Keratinocyte (primary cell): Measurements from ENCODE around the gene TSKU. TPM values are rescaled to one million over a fixed set of nuclear protein-coding genes. Genes with fewer than 3 reads are reported as not detected.

Experiments used
- DNase-seq: peaks from one replicate; pipeline ENCODE4 v3.0.0-alpha.2; 2011; ENCODE audit warnings: low read depth, missing footprints, low spot score
- FAIRE-seq: peaks from 2 replicates; lab custom pipeline; 2011; peaks lifted over from hg19 to GRCh38; lab: Jason Lieb, UNC
- H2AFZ ChIP-seq: 2 replicates; pipeline ENCODE4 v1.6.0; 2012; ENCODE audit warnings: low read length, control low read depth, inconsistent platforms; ENCODE audit not compliant: control insufficient read depth
- H3K27ac ChIP-seq: 2 replicates; pipeline ENCODE4 v1.5.1; 2011; ENCODE audit warnings: low read length; ENCODE audit not compliant: control insufficient read depth, insufficient read depth
- H3K27me3 ChIP-seq: 3 replicates; pipeline ENCODE4 v1.6.0; 2011; ENCODE audit warnings: low read length; ENCODE audit not compliant: control insufficient read depth, insufficient read depth; ENCODE audit errors: extremely low read depth
- H3K36me3 ChIP-seq, 2 experiments: 2 replicates in 1 of 2; 3 replicates in 1 of 2; pipeline ENCODE4 v1.5.1; 2011; ENCODE audit warnings: low read length in 2 of 2, mild to moderate bottlenecking in 1 of 2; ENCODE audit not compliant: control insufficient read depth in 2 of 2, insufficient read depth in 2 of 2; ENCODE audit errors: extremely low read depth in 1 of 2
- H3K4me1 ChIP-seq: 3 replicates; pipeline ENCODE4 v1.5.1; 2011; ENCODE audit warnings: low read length; ENCODE audit not compliant: control insufficient read depth, insufficient read depth; ENCODE audit errors: extremely low read depth
- H3K4me2 ChIP-seq: 3 replicates; pipeline ENCODE4 v1.6.0; 2011; ENCODE audit warnings: low read depth, low read length; ENCODE audit not compliant: control insufficient read depth, insufficient read depth; ENCODE audit errors: extremely low read depth
- H3K4me3 ChIP-seq, 3 experiments: fragments of 200-600 bp in 1 of 3; sonication (generic) in 1 of 3; 2 replicates in 2 of 3; 3 replicates in 1 of 3; pipeline ENCODE4 v1.5.1; 2011 to 2016; ENCODE audit warnings: low read length in 3 of 3, mild to moderate bottlenecking in 3 of 3, control low read depth in 2 of 3, inconsistent platforms in 1 of 3, low read depth in 1 of 3, mixed read lengths in 1 of 3, mixed run types in 1 of 3, moderate library complexity in 1 of 3; ENCODE audit not compliant: control insufficient read depth in 2 of 3, insufficient read depth in 2 of 3; ENCODE audit errors: extremely low read depth in 1 of 3
- H3K79me2 ChIP-seq: 2 replicates; pipeline ENCODE4 v1.6.0; 2012; ENCODE audit warnings: low read length; ENCODE audit not compliant: control insufficient read depth, insufficient read depth
- H3K9ac ChIP-seq: 3 replicates; pipeline ENCODE4 v1.6.0; 2011; ENCODE audit warnings: low read length; ENCODE audit not compliant: control insufficient read depth, insufficient read depth; ENCODE audit errors: extremely low read depth
- H3K9me1 ChIP-seq: 3 replicates; pipeline ENCODE4 v1.6.0; 2011; ENCODE audit warnings: low read length; ENCODE audit not compliant: control insufficient read depth, insufficient read depth; ENCODE audit errors: extremely low read depth
- H3K9me3 ChIP-seq: 2 replicates; pipeline ENCODE4 v1.5.1; 2012; ENCODE audit warnings: low read depth, low read length; ENCODE audit not compliant: control insufficient read depth
- H4K20me1 ChIP-seq: 3 replicates; pipeline ENCODE4 v1.6.0; 2011; ENCODE audit warnings: low read length; ENCODE audit not compliant: control insufficient read depth, insufficient read depth; ENCODE audit errors: extremely low read depth
- EZH2 ChIP-seq: IDR thresholded peaks from one replicate; pipeline ENCODE4 v1.6.1; 2012; ENCODE audit warnings: inconsistent platforms, mild to moderate bottlenecking, low read length, moderate library complexity
- dilution Hi-C: fragments of 300-500 bp; cut with MboI; formaldehyde crosslinking; loops from one replicate; pipeline ENCODE4 v1.7.0; 2020; ENCODE audit warnings: low sequenced_read_pairs; ENCODE audit not compliant: extremely low pct_ligation_motif_present
- polyA plus RNA-seq, 5 experiments: library from polyadenylated mRNA; depleted of rRNA in 3 of 5; stranded (reverse) in 3 of 5; stranded (forward) in 1 of 5; unstranded in 1 of 5; fragments of >200 nt; gene quantifications; 1 replicate in 1 of 5; 2 replicates in 3 of 5; 3 replicates in 1 of 5; pipeline versions ENCODE4 v1.2.1 to v1.2.3, GENCODE V29; 2011 to 2012; ENCODE audit warnings: missing spikeins in 2 of 5, low read depth in 1 of 5, low replicate concordance in 1 of 5
- TF ChIP-seq, protein P1 (sequence below), 3 experiments: IDR thresholded peaks in 1 of 3; conservative IDR thresholded peaks in 1 of 3; optimal IDR thresholded peaks in 1 of 3; 2 replicates in 2 of 3; 3 replicates in 1 of 3; pipeline versions ENCODE3 to v1.5.1; 2011; ENCODE audit warnings: low read length in 3 of 3, mild to moderate bottlenecking in 3 of 3, moderate library complexity in 2 of 3, control low read depth in 1 of 3, inconsistent platforms in 1 of 3; ENCODE audit not compliant: insufficient read depth in 2 of 3; ENCODE audit errors: extremely low read depth in 1 of 3

The TSKU gene
- polyA plus RNA-seq, 1 donor (not counting 4 experiments of a cell fraction or from before 2014, with no cell fraction given) = 22.8 TPM

GRCh38 chr11:76752321-76753143, 30.6 kb upstream of the TSKU start:
- H3K9me3 ChIP-seq = no peaks in the 10 kb centered on the region
- H3K27me3 ChIP-seq = no peaks in the 10 kb centered on the region
- no peak for TF ChIP-seq EZH2
- TF ChIP-seq, protein P1, sequence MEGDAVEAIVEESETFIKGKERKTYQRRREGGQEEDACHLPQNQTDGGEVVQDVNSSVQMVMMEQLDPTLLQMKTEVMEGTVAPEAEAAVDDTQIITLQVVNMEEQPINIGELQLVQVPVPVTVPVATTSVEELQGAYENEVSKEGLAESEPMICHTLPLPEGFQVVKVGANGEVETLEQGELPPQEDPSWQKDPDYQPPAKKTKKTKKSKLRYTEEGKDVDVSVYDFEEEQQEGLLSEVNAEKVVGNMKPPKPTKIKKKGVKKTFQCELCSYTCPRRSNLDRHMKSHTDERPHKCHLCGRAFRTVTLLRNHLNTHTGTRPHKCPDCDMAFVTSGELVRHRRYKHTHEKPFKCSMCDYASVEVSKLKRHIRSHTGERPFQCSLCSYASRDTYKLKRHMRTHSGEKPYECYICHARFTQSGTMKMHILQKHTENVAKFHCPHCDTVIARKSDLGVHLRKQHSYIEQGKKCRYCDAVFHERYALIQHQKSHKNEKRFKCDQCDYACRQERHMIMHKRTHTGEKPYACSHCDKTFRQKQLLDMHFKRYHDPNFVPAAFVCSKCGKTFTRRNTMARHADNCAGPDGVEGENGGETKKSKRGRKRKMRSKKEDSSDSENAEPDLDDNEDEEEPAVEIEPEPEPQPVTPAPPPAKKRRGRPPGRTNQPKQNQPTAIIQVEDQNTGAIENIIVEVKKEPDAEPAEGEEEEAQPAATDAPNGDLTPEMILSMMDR (optimal IDR thresholded peaks at IDR 0.05 in 1 of 3, IDR thresholded peaks at IDR 0.05 in 1 of 3, conservative IDR thresholded peaks at IDR 0.05 in 1 of 3; ENCODE audit: extremely low read depth in 1 of 3, insufficient read depth in 2 of 3, low read length in 3 of 3) = no peak
- dilution Hi-C loops = no loop called here
- H4K20me1 ChIP-seq = no peaks in the 10 kb centered on the region
- peaks cover 13% of the 10 kb centered on the region for H3K4me1 ChIP-seq
- H3K27ac ChIP-seq = no peak overlapping the region
- H3K9me1 ChIP-seq = no peaks in the 10 kb centered on the region
- no peak for FAIRE-seq
- H3K4me3 ChIP-seq = no peak overlapping the region
- H2AFZ ChIP-seq = peak overlapping the region; percentile 81
- H3K79me2 ChIP-seq = no peaks in the 10 kb centered on the region
- H3K4me2 ChIP-seq = peak overlapping the region; percentile 20
- H3K36me3 ChIP-seq = no peaks in the 10 kb centered on the region
- DNase-seq = no peak
- peak overlapping the region; percentile 9 for H3K9ac ChIP-seq

DNA sequence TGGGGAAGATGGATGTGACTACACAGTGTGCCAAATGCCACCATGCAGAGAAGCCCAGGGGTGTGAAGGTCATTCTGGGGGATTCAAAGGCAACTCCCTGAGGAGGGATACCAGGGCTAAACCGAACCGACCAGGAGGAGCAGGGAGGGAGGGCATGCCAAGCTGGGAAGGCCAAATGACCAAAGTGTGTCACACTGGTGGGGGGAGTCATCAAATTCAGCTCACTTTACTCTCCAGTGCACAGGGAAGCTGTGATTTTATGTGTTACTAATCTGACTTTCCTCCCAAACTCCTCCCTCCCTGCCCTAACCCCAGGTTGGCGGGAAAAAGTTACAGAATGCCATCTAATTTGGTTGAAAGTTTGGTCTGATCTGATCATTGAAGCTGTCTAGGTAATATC, 29.7 kb upstream of the TSKU start:
- no peak overlapping the region for H3K4me3 ChIP-seq
- no peaks in the 10 kb centered on the region for H3K9me1 ChIP-seq
- H3K36me3 ChIP-seq = no peaks in the 10 kb centered on the region
- H4K20me1 ChIP-seq = no peaks in the 10 kb centered on the region
- H3K27me3 ChIP-seq = no peaks in the 10 kb centered on the region
- FAIRE-seq (no peak), DNase-seq (no peak)
- H3K4me1 ChIP-seq = peaks cover 13% of the 10 kb centered on the region
- no peak overlapping the region for H3K9ac ChIP-seq
- H3K79me2 ChIP-seq = no peaks in the 10 kb centered on the region
- no peaks in the 10 kb centered on the region for H3K9me3 ChIP-seq
- dilution Hi-C loops = no loop called here
- no peak overlapping the region for H3K27ac ChIP-seq
- H2AFZ ChIP-seq = no peak overlapping the region
- TF ChIP-seq EZH2 = no peak
- TF ChIP-seq, protein P1 (optimal IDR thresholded peaks at IDR 0.05 in 1 of 3, IDR thresholded peaks at IDR 0.05 in 1 of 3, conservative IDR thresholded peaks at IDR 0.05 in 1 of 3; ENCODE audit: extremely low read depth in 1 of 3, insufficient read depth in 2 of 3, low read length in 3 of 3) = no peak
- no peak overlapping the region for H3K4me2 ChIP-seq
